Naive thymus-derived CD8-positive, alpha-beta T cell (primary cell): Measurements from ENCODE around the gene DRP2. TPM values are rescaled to one million over a fixed set of nuclear protein-coding genes. Genes with fewer than 3 reads are reported as not detected.
"Not testable (repeated sequence)": the region's sequence is repeated elsewhere in the genome, so short reads cannot be mapped to it uniquely, and the experiment has no call there.

Experiments used
- ATAC-seq, 2 donors: fragments of 150-1000 bp; cut with Tn5 transposase in 1 of 2; sonication (Bioruptor Pico), chemical (Tn5 transposase) in 1 of 2; 1 replicate in 1 of 2; 2 replicates in 1 of 2; pipeline ENCODE4 v1.10.0; 2021; ENCODE audit warnings: mild to moderate bottlenecking in 2 of 2, moderate library complexity in 2 of 2
- POLR2A ChIA-PET: fragments of 350-600 bp; sonication (Branson Sonifier 250); formaldehyde crosslinking; loops from one replicate; lab custom pipeline; 2021; ENCODE audit warnings: antibody characterized with exemption; lab: Charles Lee
- DNase-seq, 10 donors: peaks; one replicate each; pipeline versions ENCODE4 v3.0.0 to v3.0.0-alpha.2; 2020 to 2022
- H3K27ac Mint-ChIP-seq, 10 donors: one replicate each; pipeline ENCODE4 v1.8.0; 2020 to 2022; ENCODE audit warnings: mild to moderate bottlenecking in 10 of 10, mixed read lengths in 10 of 10, moderate library complexity in 4 of 10, inconsistent platforms in 1 of 10
- H3K27me3 Mint-ChIP-seq, 5 donors: one replicate each; pipeline ENCODE4 v1.8.0; 2021 to 2022; ENCODE audit warnings: mixed read lengths in 5 of 5
- H3K36me3 Mint-ChIP-seq, 3 donors: one replicate each; pipeline ENCODE4 v1.8.0; 2020 to 2022; ENCODE audit warnings: mixed read lengths in 3 of 3, mild to moderate bottlenecking in 2 of 3, inconsistent platforms in 1 of 3
- H3K4me1 Mint-ChIP-seq, 4 donors: one replicate each; pipeline ENCODE4 v1.8.0; 2021 to 2022; ENCODE audit warnings: mixed read lengths in 4 of 4
- H3K4me3 Mint-ChIP-seq, 10 donors: one replicate each; pipeline ENCODE4 v1.8.0; 2020 to 2022; ENCODE audit warnings: mild to moderate bottlenecking in 10 of 10, mixed read lengths in 10 of 10, moderate library complexity in 6 of 10, inconsistent platforms in 1 of 10
- H3K9me3 Mint-ChIP-seq, 9 donors: one replicate each; pipeline ENCODE4 v1.8.0; 2020 to 2022; ENCODE audit warnings: mixed read lengths in 9 of 9, mild to moderate bottlenecking in 3 of 9, inconsistent platforms in 1 of 9, moderate library complexity in 1 of 9
- polyA plus RNA-seq, 3 donors: library from polyadenylated mRNA; unstranded; fragments of 300-500 nt; fragmentation: Illumina TruSeq; gene quantifications; one replicate each; pipeline ENCODE4 v1.2.3, GENCODE V29; 2021
- total RNA-seq, 8 experiments: library from RNA in 2 of 8; stranded (reverse) in 2 of 8; gene quantifications; one replicate each; pipeline ENCODE4 v1.2.3 and lab custom pipeline; 2021 to 2026

Gene DRP2, protein sequence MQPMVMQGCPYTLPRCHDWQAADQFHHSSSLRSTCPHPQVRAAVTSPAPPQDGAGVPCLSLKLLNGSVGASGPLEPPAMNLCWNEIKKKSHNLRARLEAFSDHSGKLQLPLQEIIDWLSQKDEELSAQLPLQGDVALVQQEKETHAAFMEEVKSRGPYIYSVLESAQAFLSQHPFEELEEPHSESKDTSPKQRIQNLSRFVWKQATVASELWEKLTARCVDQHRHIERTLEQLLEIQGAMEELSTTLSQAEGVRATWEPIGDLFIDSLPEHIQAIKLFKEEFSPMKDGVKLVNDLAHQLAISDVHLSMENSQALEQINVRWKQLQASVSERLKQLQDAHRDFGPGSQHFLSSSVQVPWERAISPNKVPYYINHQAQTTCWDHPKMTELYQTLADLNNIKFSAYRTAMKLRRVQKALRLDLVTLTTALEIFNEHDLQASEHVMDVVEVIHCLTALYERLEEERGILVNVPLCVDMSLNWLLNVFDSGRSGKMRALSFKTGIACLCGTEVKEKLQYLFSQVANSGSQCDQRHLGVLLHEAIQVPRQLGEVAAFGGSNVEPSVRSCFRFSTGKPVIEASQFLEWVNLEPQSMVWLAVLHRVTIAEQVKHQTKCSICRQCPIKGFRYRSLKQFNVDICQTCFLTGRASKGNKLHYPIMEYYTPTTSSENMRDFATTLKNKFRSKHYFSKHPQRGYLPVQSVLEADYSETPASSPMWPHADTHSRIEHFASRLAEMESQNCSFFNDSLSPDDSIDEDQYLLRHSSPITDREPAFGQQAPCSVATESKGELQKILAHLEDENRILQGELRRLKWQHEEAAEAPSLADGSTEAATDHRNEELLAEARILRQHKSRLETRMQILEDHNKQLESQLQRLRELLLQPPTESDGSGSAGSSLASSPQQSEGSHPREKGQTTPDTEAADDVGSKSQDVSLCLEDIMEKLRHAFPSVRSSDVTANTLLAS
- total RNA-seq (not detected), polyA plus RNA-seq (under 1 TPM in 1 of 3 donors, not detected in 2; 0.05 TPM), total RNA-seq (lab: John Stamatoyannopoulos, UW) (0 to 0.60 (median 0.20) reads per million in 6 experiments)

DNA sequence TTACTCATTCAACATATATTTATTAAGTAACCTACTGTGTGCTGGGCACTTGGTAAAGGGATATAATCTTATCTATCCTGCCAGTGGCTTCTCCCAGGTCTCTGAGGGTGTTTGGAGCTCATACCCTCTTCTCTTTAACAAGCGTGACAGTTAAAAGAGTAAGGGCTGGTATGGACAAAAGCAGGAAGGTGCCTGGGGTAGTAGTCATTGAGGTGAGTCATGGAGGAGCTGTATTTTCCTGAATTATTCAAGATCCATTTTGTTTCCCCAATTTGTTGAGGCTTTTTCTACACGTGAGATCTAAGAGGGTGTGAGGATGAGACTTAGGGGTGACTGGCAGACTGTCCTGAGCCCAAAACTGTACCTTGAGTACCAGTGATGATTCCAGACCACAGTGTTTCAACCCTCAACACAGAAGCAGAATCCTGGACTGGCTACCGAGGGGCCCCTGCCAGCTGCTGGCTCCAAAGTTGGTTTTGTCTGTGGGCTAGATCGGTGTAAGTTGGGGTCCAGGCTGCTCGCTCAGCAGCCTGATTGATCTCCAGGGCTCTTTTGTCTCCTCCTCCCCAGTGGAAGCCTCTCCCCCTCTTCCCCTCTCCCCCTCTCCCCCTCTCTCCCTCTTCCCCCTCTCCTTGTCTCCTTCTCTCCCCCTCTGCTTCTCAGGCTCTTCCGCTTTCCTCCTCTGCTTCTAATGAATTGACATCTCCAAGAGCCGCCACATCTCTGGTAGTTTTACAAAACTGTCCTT is at the start of gene DRP2:
Gene DRP2 (plus strand): TSS at position 671 of the 748 bp plus-strand sequence. CDS start 11,862 bp downstream, outside the sequence.
- DNase-seq (no peak), ATAC-seq (no peak)
- Mint-ChIP-seq H3K4me1 (peaks cover 2 to 39% (median 9%) of the 10 kb centered on the region in 4 donors), H3K4me3 (peak within 1 kb of the TSS in 3 of 10 donors; percentile 44 to 52 (median 52)), H3K36me3 (no peaks in the 10 kb centered on the region), H3K27ac (peak within 1 kb of the TSS in 5 of 10 donors; percentile 31 to 95 (median 79)), H3K9me3 (peaks cover 0 to 3% (median 0%) of the 10 kb centered on the region in 9 donors), H3K27me3 (no peaks in the 10 kb centered on the region)
- POLR2A ChIA-PET, result no interaction called here

DNA sequence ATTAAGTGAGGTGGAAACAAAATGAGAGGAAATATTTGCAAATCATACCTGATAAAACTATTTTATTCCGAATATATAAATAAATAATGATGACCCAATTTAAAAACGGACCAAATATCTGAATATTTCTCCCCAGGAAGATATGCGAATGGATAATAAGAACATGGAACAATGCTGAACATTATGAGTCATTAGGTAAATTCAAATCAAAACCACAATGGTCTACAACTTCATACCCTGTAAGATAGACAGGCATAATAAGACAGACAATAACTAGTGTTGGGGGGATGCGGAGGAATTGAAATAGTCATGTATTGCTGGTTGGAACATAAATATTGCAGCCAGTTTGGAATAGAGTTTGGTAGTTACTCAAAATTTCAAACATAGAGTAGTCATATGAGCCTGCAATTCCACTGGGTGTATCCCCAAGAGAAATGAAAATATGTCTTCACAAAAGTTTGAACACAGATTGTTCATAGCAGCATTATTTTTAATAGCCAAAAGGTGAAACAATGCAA is 47.6 kb upstream of the DRP2 start:
- Mint-ChIP-seq H3K4me1 (no peaks in the 10 kb centered on the region), H3K9me3 (peaks cover 0 to 3% (median 0%) of the 10 kb centered on the region in 9 donors), H3K36me3 (no peaks in the 10 kb centered on the region), H3K27me3 (no peaks in the 10 kb centered on the region), H3K4me3 (no peak overlapping the region), H3K27ac (no peak overlapping the region)
- DNase-seq (no peak), ATAC-seq (no peak)
- POLR2A ChIA-PET, result no interaction called here

DNA sequence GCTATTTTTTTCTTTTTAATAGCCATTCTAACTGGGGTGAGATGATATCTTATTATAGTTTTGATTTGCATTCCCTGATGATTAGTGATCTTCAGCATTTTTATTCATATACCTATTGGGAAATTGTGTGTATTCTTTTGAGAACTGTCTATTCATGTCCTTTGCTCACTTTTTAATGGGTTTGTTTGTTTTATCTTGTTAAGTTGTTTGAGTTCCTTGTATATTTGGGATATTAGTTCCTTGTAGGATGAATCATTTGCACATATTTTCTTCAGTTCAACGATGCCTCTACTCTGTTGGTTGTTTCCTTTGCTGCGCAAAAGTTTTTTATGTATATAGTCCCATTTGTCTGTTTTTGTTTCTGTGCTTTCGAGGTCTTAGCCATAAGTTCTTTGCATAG is 43.1 kb upstream of the DRP2 start:
- DNase-seq, result no peak
- no peak overlapping the region for H3K27ac Mint-ChIP-seq
- ATAC-seq, result no peak
- POLR2A ChIA-PET, result no interaction called here
- H3K27me3 Mint-ChIP-seq, result no peaks in the 10 kb centered on the region
- H3K36me3 Mint-ChIP-seq, result no peaks in the 10 kb centered on the region
- no peak overlapping the region for H3K4me3 Mint-ChIP-seq
- H3K9me3 Mint-ChIP-seq, result peaks cover 0 to 3% (median 0%) of the 10 kb centered on the region in 9 donors
- no peaks in the 10 kb centered on the region for H3K4me1 Mint-ChIP-seq

DNA sequence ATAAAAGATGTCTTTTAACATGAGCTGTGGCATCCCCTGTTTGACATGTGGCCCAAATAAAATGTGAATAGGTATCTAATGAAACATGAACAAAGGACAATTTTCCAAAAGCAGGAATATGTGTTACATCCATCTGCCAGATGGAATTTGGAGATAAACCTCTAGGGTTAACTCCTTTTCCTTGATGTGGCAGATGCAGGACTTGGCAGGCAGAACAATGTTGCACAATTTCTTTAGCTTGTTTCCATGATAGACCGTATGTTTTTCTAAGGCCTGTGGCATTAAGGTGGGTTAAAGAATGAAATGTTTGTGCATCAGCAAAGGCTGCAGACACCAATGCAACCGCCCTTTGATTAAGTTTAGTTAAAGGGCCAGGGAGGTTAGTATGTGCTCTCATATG is 34.7 kb upstream of the DRP2 start:
- H3K4me1 Mint-ChIP-seq, H3K4me3 Mint-ChIP-seq, H3K9me3 Mint-ChIP-seq, ATAC-seq, H3K36me3 Mint-ChIP-seq, DNase-seq, H3K27ac Mint-ChIP-seq, POLR2A ChIA-PET: not testable (repeated sequence)
- peaks cover 0 to 11% (median 0%) of the 10 kb centered on the region in 5 donors for H3K27me3 Mint-ChIP-seq

DNA sequence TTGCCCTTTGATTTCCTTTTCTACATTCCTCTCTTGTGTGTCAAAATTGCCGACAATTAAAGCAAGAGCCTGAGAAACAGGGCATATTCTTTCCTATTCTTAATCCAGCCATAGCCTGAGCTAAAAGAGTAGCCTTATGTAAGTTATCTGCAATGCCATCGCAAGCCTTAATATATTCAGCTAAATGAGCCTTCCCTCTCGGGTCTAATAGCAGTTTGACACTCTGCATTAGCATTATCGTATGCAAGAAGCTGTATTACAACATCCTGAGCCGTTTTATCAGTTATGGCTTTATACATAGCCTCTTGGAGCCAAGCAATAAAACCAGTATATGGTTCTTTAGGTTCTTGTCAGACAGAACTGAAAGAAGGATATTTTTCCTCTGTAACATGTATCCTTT is 31.6 kb upstream of the DRP2 start:
- H3K4me1 Mint-ChIP-seq, H3K9me3 Mint-ChIP-seq, POLR2A ChIA-PET, H3K36me3 Mint-ChIP-seq, ATAC-seq, DNase-seq, H3K4me3 Mint-ChIP-seq, H3K27ac Mint-ChIP-seq: not testable (repeated sequence)
- H3K27me3 Mint-ChIP-seq, result peaks cover 3 to 24% (median 10%) of the 10 kb centered on the region in 5 donors

GRCh38 chrX:101190736-101191135 is 28.9 kb upstream of the DRP2 start:
- ATAC-seq (no peak), DNase-seq (no peak)
- Mint-ChIP-seq H3K9me3 (peaks cover 0 to 3% (median 0%) of the 10 kb centered on the region in 9 donors), H3K4me1 (peaks cover 0 to 1% (median 0%) of the 10 kb centered on the region in 4 donors), H3K27ac (no peak overlapping the region), H3K27me3 (peaks cover 4 to 24% (median 10%) of the 10 kb centered on the region in 5 donors), H3K4me3 (no peak overlapping the region), H3K36me3 (no peaks in the 10 kb centered on the region)
- POLR2A ChIA-PET, result no interaction called here

- Mint-ChIP-seq H3K36me3 (no peaks in the 10 kb centered on the region), H3K4me3 (no peak overlapping the region)
- DNase-seq, result no peak
Observed at GRCh38 chrX:101191217-101191750, 28.3 kb upstream of the DRP2 start.

DNA sequence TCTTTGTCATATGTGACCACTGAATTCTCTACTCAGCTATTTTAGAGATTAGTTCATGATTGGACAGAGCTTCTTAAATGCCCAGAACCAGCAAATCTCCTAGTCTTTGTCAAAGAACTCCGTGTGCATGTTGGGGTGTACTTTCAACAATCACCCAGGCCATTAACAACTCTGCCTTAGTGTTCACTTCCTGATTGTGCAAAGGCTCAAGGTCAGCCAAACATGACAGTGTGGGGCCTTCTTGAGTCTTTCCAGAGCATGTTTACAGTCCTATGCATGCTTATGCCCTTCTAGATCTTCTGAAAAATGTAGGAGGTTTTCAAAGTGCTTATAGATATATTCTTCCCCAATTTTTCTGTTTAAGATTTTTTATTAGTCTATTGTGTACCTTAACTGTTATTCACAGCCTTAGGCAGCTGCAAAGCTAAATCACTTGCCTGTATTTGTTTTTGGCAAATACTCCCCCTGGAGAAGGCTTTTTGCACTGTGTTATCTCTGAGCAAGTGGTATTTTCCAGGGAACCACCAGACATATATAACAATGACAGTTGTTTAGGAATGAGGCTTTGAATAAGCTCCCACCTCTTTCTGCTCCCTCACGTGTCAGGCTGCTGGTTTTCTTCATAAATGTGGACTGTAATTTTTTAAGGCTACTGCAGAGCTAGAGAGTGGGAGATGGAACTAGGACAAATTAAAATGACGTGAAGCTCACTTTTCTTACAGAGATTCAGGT is 24.0 kb upstream of the DRP2 start:
- Mint-ChIP-seq H3K27me3 (peaks cover 4 to 21% (median 10%) of the 10 kb centered on the region in 5 donors), H3K27ac (no peak overlapping the region), H3K4me3 (no peak overlapping the region), H3K9me3 (no peaks in the 10 kb centered on the region), H3K4me1 (peaks cover 0 to 1% (median 0%) of the 10 kb centered on the region in 4 donors), H3K36me3 (no peaks in the 10 kb centered on the region)
- DNase-seq (no peak), ATAC-seq (no peak)
- POLR2A ChIA-PET, result interaction anchor here (0.6 kb wide), 1 partner anchor 131 kb away, joined by 4 read pairs; no protein-coding TSS in a partner anchor

More at GRCh38 chrX:101191217-101191750, 28.3 kb upstream of the DRP2 start:
- Mint-ChIP-seq H3K9me3 (peaks cover 0 to 2% (median 0%) of the 10 kb centered on the region in 9 donors), H3K4me1 (peaks cover 0 to 1% (median 0%) of the 10 kb centered on the region in 4 donors), H3K27ac (no peak overlapping the region), H3K27me3 (peaks cover 4 to 24% (median 10%) of the 10 kb centered on the region in 5 donors)
- POLR2A ChIA-PET, result interaction anchor here (0.7 kb wide), 1 partner anchor 325 kb away, joined by 3 read pairs; no protein-coding TSS in a partner anchor
- no peak for ATAC-seq

- H3K4me3 Mint-ChIP-seq, result no peak overlapping the region
- H3K36me3 Mint-ChIP-seq, result no peaks in the 10 kb centered on the region
- POLR2A ChIA-PET, result no interaction called here
- H3K4me1 Mint-ChIP-seq, result peaks cover 0 to 17% (median 6%) of the 10 kb centered on the region in 4 donors
- ATAC-seq (no peak), DNase-seq (no peak)
- H3K27ac Mint-ChIP-seq, result no peak overlapping the region
- H3K9me3 Mint-ChIP-seq, result no peaks in the 10 kb centered on the region
- peaks cover 0 to 4% (median 0%) of the 10 kb centered on the region in 5 donors for H3K27me3 Mint-ChIP-seq
Observed at GRCh38 chrX:101203761-101204351, 15.7 kb upstream of the DRP2 start.

DNA sequence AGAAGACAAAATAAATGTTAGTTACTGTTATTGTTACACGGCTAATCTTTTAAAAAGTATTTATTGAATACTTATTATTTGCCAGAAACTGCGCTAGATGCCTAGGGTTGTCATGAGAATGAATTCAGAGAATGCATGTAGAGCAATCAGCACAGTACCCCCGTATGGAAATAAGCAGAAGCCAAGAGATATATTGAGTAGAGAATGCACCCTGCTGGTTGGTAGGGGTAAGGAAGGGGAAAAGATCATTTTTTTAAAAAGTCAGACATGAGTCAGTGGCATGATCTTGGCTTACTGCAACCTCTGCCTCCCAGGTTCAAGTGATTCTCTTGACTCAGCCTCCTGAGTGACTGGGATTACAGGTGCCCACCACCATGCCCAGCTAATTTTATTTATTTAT is 13.1 kb upstream of the DRP2 start:
- Mint-ChIP-seq H3K4me3 (no peak overlapping the region), H3K36me3 (no peaks in the 10 kb centered on the region), H3K27me3 (no peaks in the 10 kb centered on the region), H3K27ac (no peak overlapping the region), H3K4me1 (peaks cover 0 to 30% (median 6%) of the 10 kb centered on the region in 4 donors), H3K9me3 (no peaks in the 10 kb centered on the region)
- DNase-seq (peak in 3 of 10 donors; percentile 7 to 44 (median 23)), ATAC-seq (peak; percentile 56 to 58)
- POLR2A ChIA-PET, result no interaction called here
